HCT116 (cell line): ENCODE measurements around the gene PDE4D. TPM values are rescaled to one million over a fixed set of nuclear protein-coding genes. Genes with fewer than 3 reads are reported as not detected.
"Not testable (repeated sequence)": the region's sequence is repeated elsewhere in the genome, so short reads cannot be mapped to it uniquely, and the experiment has no call there.

Experiments used
- ATAC-seq: fragments of 200-7000 bp; cut with Tn5 transposase; 2 replicates; pipeline ENCODE4 v1.9.1; 2020; ENCODE audit warnings: mild to moderate bottlenecking, moderate library complexity
- BruUV-seq: library from RNA; stranded (reverse); fragments of 400-500 nt; replicated peaks from 2 replicates; lab custom pipeline; 2021; lab: Mats Ljungman, UMichigan
- CTCF ChIA-PET: fragments of 300-600 bp; sonication (Branson Sonifier 250); formaldehyde crosslinking; loops from one replicate; lab custom pipeline; 2021; ENCODE audit warnings: antibody characterized with exemption; lab: Charles Lee
- POLR2A ChIA-PET: fragments of 300-600, 350-600 bp; sonication (Branson Sonifier 250); formaldehyde crosslinking; loops from one replicate; lab custom pipeline; 2021; ENCODE audit warnings: antibody characterized with exemption; lab: Charles Lee
- RAD21 ChIA-PET, 2 experiments: fragments of 300-600 bp; sonication (Branson Sonifier 250); formaldehyde crosslinking; loops; one replicate each; lab custom pipeline; 2023; ENCODE audit warnings: low total read pairs in 2 of 2; ENCODE audit not compliant: uncharacterized antibody in 2 of 2, unreplicated experiment in 2 of 2, low non-redundant PET in 1 of 2; lab: Charles Lee
- DNase-seq: peaks from one replicate; pipeline ENCODE4 v3.0.0-alpha.2; 2010; ENCODE audit warnings: low read depth, low spot score
- H2AFZ ChIP-seq: fragments of 200-600 bp; shearing (Covaris generic), sonication (generic); 2 replicates; pipeline ENCODE4 v1.6.1; 2017; ENCODE audit warnings: low read depth, mixed run types, mixed read lengths, antibody characterized with exemption, low read length; ENCODE audit not compliant: poor library complexity, severe bottlenecking
- H3K27ac ChIP-seq: 2 replicates; pipeline ENCODE4 v1.5.1; 2012; ENCODE audit warnings: low read depth, low read length
- H3K27me3 ChIP-seq: fragments of 200-600 bp; sonication (generic); 2 replicates; pipeline ENCODE4 v1.6.1; 2016; ENCODE audit warnings: mixed run types, low read length, mixed read lengths; ENCODE audit not compliant: insufficient read depth
- H3K36me3 ChIP-seq, 2 experiments: fragments of 200-500 bp in 1 of 2; fragments of 200-600 bp in 1 of 2; sonication (Bioruptor generic) in 1 of 2; sonication (generic) in 1 of 2; 2 replicates each; pipeline versions ENCODE4 v1.5.1 to v1.6.1; 2014 to 2016; ENCODE audit warnings: low read length in 2 of 2, inconsistent platforms in 1 of 2, mixed read lengths in 1 of 2, mixed run types in 1 of 2; ENCODE audit not compliant: insufficient read depth in 2 of 2, control insufficient read depth in 1 of 2
- H3K4me1 ChIP-seq, 2 experiments: fragments of 200-600 bp in 1 of 2; sonication (generic) in 1 of 2; 2 replicates each; pipeline versions ENCODE4 v1.5.1 to v1.6.1; 2012 to 2017; ENCODE audit warnings: low read length in 2 of 2, inconsistent platforms in 1 of 2, mild to moderate bottlenecking in 1 of 2, mixed read lengths in 1 of 2, mixed run types in 1 of 2, moderate library complexity in 1 of 2; ENCODE audit not compliant: insufficient read depth in 2 of 2, control insufficient read depth in 1 of 2
- H3K4me2 ChIP-seq: fragments of 200-600 bp; sonication (generic); 2 replicates; pipeline ENCODE4 v1.6.1; 2017; ENCODE audit warnings: mixed run types, low read length, mixed read lengths
- H3K4me3 ChIP-seq, 2 experiments: fragments of 200-600 bp in 1 of 2; sonication (generic) in 1 of 2; replicated peaks in 1 of 2; 2 replicates each; pipeline ENCODE4 v1.5.1; 2011 to 2016; ENCODE audit warnings: low read length in 2 of 2, control low read depth in 1 of 2, low read depth in 1 of 2, mild to moderate bottlenecking in 1 of 2, mixed read lengths in 1 of 2, mixed run types in 1 of 2
- H3K79me2 ChIP-seq: fragments of 200-600 bp; sonication (generic); 2 replicates; pipeline ENCODE4 v1.6.1; 2017; ENCODE audit warnings: mild to moderate bottlenecking, mixed run types, low read length, moderate library complexity, mixed read lengths; ENCODE audit not compliant: insufficient read depth
- H3K9ac ChIP-seq: fragments of 200-600 bp; sonication (generic); 2 replicates; pipeline ENCODE4 v1.6.1; 2016; ENCODE audit warnings: low read length, mixed read lengths
- H3K9me2 ChIP-seq: fragments of 200-600 bp; sonication (generic), shearing (Covaris generic); 2 replicates; pipeline ENCODE4 v1.6.1; 2017; ENCODE audit warnings: mixed run types, mild to moderate bottlenecking, moderate library complexity; ENCODE audit not compliant: insufficient read depth
- H3K9me3 ChIP-seq, 2 experiments: fragments of 200-500 bp in 1 of 2; fragments of 200-600 bp in 1 of 2; sonication (Bioruptor generic) in 1 of 2; sonication (generic) in 1 of 2; 2 replicates each; pipeline ENCODE4 v1.6.1; 2014 to 2017; ENCODE audit warnings: low read length in 2 of 2, mixed read lengths in 2 of 2, inconsistent platforms in 1 of 2, low read depth in 1 of 2, mild to moderate bottlenecking in 1 of 2, mixed run types in 1 of 2, moderate library complexity in 1 of 2; ENCODE audit not compliant: control insufficient read depth in 1 of 2, insufficient read depth in 1 of 2
- H4K20me1 ChIP-seq: fragments of 200-600 bp; sonication (generic), shearing (Covaris generic); 2 replicates; pipeline ENCODE4 v1.6.1; 2017; ENCODE audit warnings: mixed run types, mild to moderate bottlenecking, moderate library complexity; ENCODE audit not compliant: insufficient read depth
- CBX3 ChIP-seq: IDR thresholded peaks from 2 replicates; pipeline ENCODE4 v1.6.1; 2012; ENCODE audit warnings: low read depth
- CEBPB ChIP-seq: IDR thresholded peaks from 2 replicates; pipeline ENCODE4 v1.6.1; 2012; ENCODE audit warnings: low read depth
- POLR2AphosphoS5 ChIP-seq: IDR thresholded peaks from 2 replicates; pipeline ENCODE4 v1.6.1; 2011; ENCODE audit warnings: mild to moderate bottlenecking, low read depth, low read length, moderate library complexity
- RAD21 ChIP-seq: IDR thresholded peaks from 2 replicates; pipeline ENCODE4 v1.6.1; 2012; ENCODE audit warnings: low read depth, mild to moderate bottlenecking
- TCF7L2 ChIP-seq: IDR thresholded peaks from 2 replicates; pipeline ENCODE4 v1.7.0; 2011; ENCODE audit warnings: borderline replicate concordance, inconsistent platforms; ENCODE audit not compliant: insufficient read depth, insufficient read length; ENCODE audit errors: extremely low read depth
- ZNF274 ChIP-seq: fragments of 200-500 bp; sonication (Bioruptor generic); IDR thresholded peaks from 2 replicates; pipeline ENCODE4 v1.6.1; 2014; ENCODE audit warnings: mild to moderate bottlenecking, low read depth, low read length, inconsistent platforms
- intact Hi-C: fragments of 100-400 bp; cut with micrococcal nuclease; formaldehyde crosslinking; loops from 2 replicates; pipeline ENCODE4 v1.10.0; 2022
- total RNA-seq: library from RNA; stranded (reverse); gene quantifications from one replicate; pipeline ENCODE4 v1.2.1, GENCODE V29; 2021; ENCODE audit not compliant: unreplicated experiment
- TF ChIP-seq, protein P1 (sequence below): IDR thresholded peaks from 2 replicates; pipeline ENCODE4 v1.6.1; 2011; ENCODE audit warnings: mild to moderate bottlenecking, low read length, moderate library complexity; ENCODE audit not compliant: insufficient replicate concordance; ENCODE audit errors: extremely low read depth

Gene PDE4D
- total RNA-seq, 1 experiment from 2014 or later = 1.1 TPM

DNA sequence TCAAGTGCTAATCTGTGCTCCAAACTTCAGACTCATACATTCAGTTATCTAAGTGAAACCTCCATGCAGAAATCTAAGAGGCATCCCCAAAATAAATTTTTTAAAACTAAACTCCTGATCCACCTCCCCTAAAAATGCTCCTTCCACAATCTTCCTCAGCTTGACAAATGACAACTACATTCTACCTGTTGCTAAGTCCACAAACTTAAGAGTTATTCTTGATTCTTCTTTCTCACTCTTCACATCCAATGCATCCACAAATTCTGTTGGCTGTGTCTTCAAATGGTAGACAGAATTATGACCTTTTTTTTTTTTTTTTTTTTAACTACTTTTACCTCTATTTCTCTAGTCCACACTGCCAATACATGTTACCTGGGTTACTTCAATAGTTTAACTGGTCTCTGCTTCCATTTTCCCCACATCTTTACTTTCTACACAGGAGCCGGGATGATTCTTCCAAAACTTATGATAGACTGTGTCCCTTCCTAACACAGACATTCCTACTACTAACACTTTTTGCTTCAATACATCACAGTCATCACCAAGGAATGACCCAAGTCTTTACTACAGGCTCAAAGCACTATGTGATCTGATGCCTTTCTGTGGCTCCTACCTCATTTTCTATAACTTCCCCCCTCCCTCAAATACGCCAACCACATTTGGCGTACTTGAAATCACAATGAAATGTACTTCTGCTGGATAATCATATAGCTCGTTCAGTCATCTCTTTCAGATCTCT lies 143.6 kb downstream of the PDE4D start:
- H3K4me2 ChIP-seq = no peak overlapping the region
- H2AFZ ChIP-seq = no peak overlapping the region
- no peaks in the 10 kb centered on the region for H3K9me3 ChIP-seq
- no peak for DNase-seq
- POLR2A ChIA-PET = no interaction called here
- no peaks in the 10 kb centered on the region for H3K27me3 ChIP-seq
- TF ChIP-seq, protein P1, sequence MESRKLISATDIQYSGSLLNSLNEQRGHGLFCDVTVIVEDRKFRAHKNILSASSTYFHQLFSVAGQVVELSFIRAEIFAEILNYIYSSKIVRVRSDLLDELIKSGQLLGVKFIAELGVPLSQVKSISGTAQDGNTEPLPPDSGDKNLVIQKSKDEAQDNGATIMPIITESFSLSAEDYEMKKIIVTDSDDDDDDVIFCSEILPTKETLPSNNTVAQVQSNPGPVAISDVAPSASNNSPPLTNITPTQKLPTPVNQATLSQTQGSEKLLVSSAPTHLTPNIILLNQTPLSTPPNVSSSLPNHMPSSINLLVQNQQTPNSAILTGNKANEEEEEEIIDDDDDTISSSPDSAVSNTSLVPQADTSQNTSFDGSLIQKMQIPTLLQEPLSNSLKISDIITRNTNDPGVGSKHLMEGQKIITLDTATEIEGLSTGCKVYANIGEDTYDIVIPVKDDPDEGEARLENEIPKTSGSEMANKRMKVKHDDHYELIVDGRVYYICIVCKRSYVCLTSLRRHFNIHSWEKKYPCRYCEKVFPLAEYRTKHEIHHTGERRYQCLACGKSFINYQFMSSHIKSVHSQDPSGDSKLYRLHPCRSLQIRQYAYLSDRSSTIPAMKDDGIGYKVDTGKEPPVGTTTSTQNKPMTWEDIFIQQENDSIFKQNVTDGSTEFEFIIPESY = no peak
- TF ChIP-seq CBX3 (no peak), CEBPB (no peak), TCF7L2 (no peak), POLR2AphosphoS5 (no peak), ZNF274 (no peak), RAD21 (no peak)
- TF ChIP-seq, all 23 proteins: peak for 0
- Histone ChIP-seq H4K20me1 (no peaks in the 10 kb centered on the region), H3K9ac (no peak overlapping the region), H3K36me3 (no peaks in the 10 kb centered on the region), H3K9me2 (no peaks in the 10 kb centered on the region), H3K27ac (no peak overlapping the region), H3K4me1 (no peaks in the 10 kb centered on the region), H3K79me2 (no peaks in the 10 kb centered on the region), H3K4me3 (no peak overlapping the region)
- RAD21 ChIA-PET = no interaction called here
- no TSS peak for BruUV-seq
- no peak for ATAC-seq
- CTCF ChIA-PET = no interaction called here
- intact Hi-C loops = no loop called here

DNA sequence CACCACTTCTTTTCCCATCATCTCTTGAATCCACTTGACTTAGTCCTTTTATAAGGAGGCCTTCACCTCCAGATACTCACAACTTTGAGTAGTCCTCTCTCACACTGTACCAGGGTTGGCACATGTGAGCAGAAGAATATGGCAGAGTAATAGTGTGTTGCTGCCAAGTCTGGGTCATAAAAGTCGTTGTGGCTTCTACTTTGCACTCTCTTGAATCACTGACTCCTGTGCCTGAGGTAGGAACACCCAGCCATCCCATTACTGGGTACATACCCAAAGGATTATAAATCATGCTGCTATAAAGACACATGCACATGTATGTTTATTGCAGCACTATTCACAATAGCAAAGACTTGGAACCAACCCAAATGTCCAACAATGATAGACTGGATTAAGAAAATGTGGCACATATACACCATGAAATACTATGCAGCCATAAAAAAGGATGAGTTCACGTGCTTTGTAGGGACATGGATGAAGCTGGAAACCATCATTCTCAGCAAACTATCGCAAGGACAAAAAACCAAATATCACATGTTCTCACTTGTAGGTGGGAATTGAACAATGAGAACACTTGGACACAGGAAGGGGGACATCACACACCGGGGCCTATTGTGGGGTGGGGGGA lies 145.4 kb downstream of the PDE4D start:
- POLR2A ChIA-PET, H3K36me3 ChIP-seq, H3K27me3 ChIP-seq, H2AFZ ChIP-seq, CTCF ChIA-PET, H3K9ac ChIP-seq, DNase-seq, H3K9me3 ChIP-seq, RAD21 ChIA-PET, H3K27ac ChIP-seq, BruUV-seq, H3K79me2 ChIP-seq, ATAC-seq, intact Hi-C loops, H3K4me2 ChIP-seq, H4K20me1 ChIP-seq, H3K4me3 ChIP-seq, H3K4me1 ChIP-seq, H3K9me2 ChIP-seq: not testable (repeated sequence)
